Measurements from ENCODE around the gene TARBP2. TPM values are rescaled to one million over a fixed set of nuclear protein-coding genes. Genes with fewer than 3 reads are reported as not detected.

TARBP2 gene
- total RNA-seq (2014; rRNA removed; shearing (Covaris generic)): 38.3 and 39.0 TPM in 2 replicates

- Histone ChIP-seq H3K27me3 (replicated peaks) (no peaks in the 10 kb centered on the region), H3K4me3 (peak within 1 kb of the TSS; percentile 66), H3K9me3 (replicated peaks) (no peaks in the 10 kb centered on the region), H3K4me1 (replicated peaks) (peaks cover 33% of the 10 kb centered on the region), H3K27ac (peak within 1 kb of the TSS; percentile 84), H3K36me3 (peaks cover 22% of the 10 kb centered on the region)
- DNase-seq (ENCODE audit: low read depth in 1 of 2, low spot score in 2 of 2): peak; percentile 98 to 99
Measured at GRCh38 chr12:53500776-53501614, at the start of gene TARBP2. Gene TARBP2 (plus strand): TSS chr12:53501283. CDS start chr12:53501409, 126 bp downstream.

- peaks cover 52% of the 10 kb centered on the region for H3K36me3 ChIP-seq
- H3K27ac ChIP-seq: peak within 1 kb of the TSS; percentile 97
- no peaks in the 10 kb centered on the region for H3K9me3 ChIP-seq (replicated peaks)
- peaks cover 17% of the 10 kb centered on the region for H3K4me1 ChIP-seq (replicated peaks)
- peak; percentile 97 to 99 for DNase-seq (ENCODE audit: low read depth in 1 of 2, low spot score in 2 of 2)
- peak within 1 kb of the TSS; percentile 93 for H3K4me3 ChIP-seq
- no peaks in the 10 kb centered on the region for H3K27me3 ChIP-seq (replicated peaks)
Measured at GRCh38 chr12:53451661-53452158, 49.4 kb upstream of the TARBP2 start, which contains the start of gene PCBP2. Gene PCBP2 (plus strand): TSS chr12:53452102. CDS start chr12:53454801, 2,699 bp downstream.

- peak; percentile 83 to 92 for DNase-seq (ENCODE audit: low read depth in 1 of 2, low spot score in 2 of 2)
- H3K9me3 ChIP-seq (replicated peaks): no peaks in the 10 kb centered on the region
- peaks cover 17% of the 10 kb centered on the region for H3K4me1 ChIP-seq (replicated peaks)
- H3K27me3 ChIP-seq (replicated peaks): no peaks in the 10 kb centered on the region
- H3K4me3 ChIP-seq: peak overlapping the region; percentile 93
- H3K36me3 ChIP-seq: peaks cover 59% of the 10 kb centered on the region
- H3K27ac ChIP-seq: peak overlapping the region; percentile 97
Measured at GRCh38 chr12:53452159-53453077, 48.7 kb upstream of the TARBP2 start.

GRCh38 chr12:53453953-53454640 lies 47.0 kb upstream of the TARBP2 start:
- H3K4me1 ChIP-seq (replicated peaks): peaks cover 17% of the 10 kb centered on the region
- H3K27ac ChIP-seq: no peak overlapping the region
- peaks cover 68% of the 10 kb centered on the region for H3K36me3 ChIP-seq
- no peak for DNase-seq (ENCODE audit: low read depth in 1 of 2, low spot score in 2 of 2)
- no peaks in the 10 kb centered on the region for H3K27me3 ChIP-seq (replicated peaks)
- H3K4me3 ChIP-seq: peak overlapping the region; percentile 93
- no peaks in the 10 kb centered on the region for H3K9me3 ChIP-seq (replicated peaks)

GRCh38 chr12:53454707-53455106 lies 46.4 kb upstream of the TARBP2 start:
- Histone ChIP-seq H3K4me1 (replicated peaks) (peaks cover 17% of the 10 kb centered on the region), H3K27me3 (replicated peaks) (no peaks in the 10 kb centered on the region), H3K4me3 (no peak overlapping the region), H3K36me3 (peaks cover 74% of the 10 kb centered on the region), H3K27ac (no peak overlapping the region), H3K9me3 (replicated peaks) (no peaks in the 10 kb centered on the region)
- no peak for DNase-seq (ENCODE audit: low read depth in 1 of 2, low spot score in 2 of 2)

GRCh38 chr12:53456654-53457366 lies 44.3 kb upstream of the TARBP2 start:
- H3K9me3 ChIP-seq (replicated peaks): no peaks in the 10 kb centered on the region
- H3K36me3 ChIP-seq: peaks cover 95% of the 10 kb centered on the region
- DNase-seq (ENCODE audit: low read depth in 1 of 2, low spot score in 2 of 2): no peak
- no peaks in the 10 kb centered on the region for H3K27me3 ChIP-seq (replicated peaks)
- peaks cover 17% of the 10 kb centered on the region for H3K4me1 ChIP-seq (replicated peaks)
- no peak overlapping the region for H3K4me3 ChIP-seq
- H3K27ac ChIP-seq: no peak overlapping the region

GRCh38 chr12:53459097-53459496 lies 42.0 kb upstream of the TARBP2 start:
- Histone ChIP-seq H3K27ac (no peak overlapping the region), H3K36me3 (peaks cover 100% of the 10 kb centered on the region), H3K4me1 (replicated peaks) (peaks cover 6% of the 10 kb centered on the region), H3K4me3 (no peak overlapping the region), H3K9me3 (replicated peaks) (no peaks in the 10 kb centered on the region), H3K27me3 (replicated peaks) (no peaks in the 10 kb centered on the region)
- no peak for DNase-seq (ENCODE audit: low read depth in 1 of 2, low spot score in 2 of 2)

GRCh38 chr12:53461059-53461458 lies 40.0 kb upstream of the TARBP2 start:
- Histone ChIP-seq H3K4me1 (replicated peaks) (no peaks in the 10 kb centered on the region), H3K4me3 (no peak overlapping the region), H3K27ac (no peak overlapping the region), H3K36me3 (peaks cover 98% of the 10 kb centered on the region), H3K27me3 (replicated peaks) (no peaks in the 10 kb centered on the region), H3K9me3 (replicated peaks) (no peaks in the 10 kb centered on the region)
- DNase-seq (ENCODE audit: low read depth in 1 of 2, low spot score in 2 of 2): no peak

- H3K36me3 ChIP-seq: peaks cover 98% of the 10 kb centered on the region
Measured at GRCh38 chr12:53461591-53461990, 39.5 kb upstream of the TARBP2 start.

GRCh38 chr12:53462935-53463334 lies 38.1 kb upstream of the TARBP2 start:
- Histone ChIP-seq H3K4me3 (no peak overlapping the region), H3K4me1 (replicated peaks) (no peaks in the 10 kb centered on the region), H3K27ac (no peak overlapping the region), H3K36me3 (peaks cover 98% of the 10 kb centered on the region), H3K27me3 (replicated peaks) (no peaks in the 10 kb centered on the region), H3K9me3 (replicated peaks) (no peaks in the 10 kb centered on the region)
- no peak for DNase-seq (ENCODE audit: low read depth in 1 of 2, low spot score in 2 of 2)

More at GRCh38 chr12:53461591-53461990, 39.5 kb upstream of the TARBP2 start:
- Histone ChIP-seq H3K4me1 (replicated peaks) (no peaks in the 10 kb centered on the region), H3K4me3 (no peak overlapping the region), H3K27me3 (replicated peaks) (no peaks in the 10 kb centered on the region), H3K27ac (no peak overlapping the region), H3K9me3 (replicated peaks) (no peaks in the 10 kb centered on the region)
- no peak for DNase-seq (ENCODE audit: low read depth in 1 of 2, low spot score in 2 of 2)

GRCh38 chr12:53463802-53464560 lies 37.1 kb upstream of the TARBP2 start:
- peaks cover 98% of the 10 kb centered on the region for H3K36me3 ChIP-seq
- no peak overlapping the region for H3K27ac ChIP-seq

More at GRCh38 chr12:53463802-53464560, 37.1 kb upstream of the TARBP2 start:
- no peaks in the 10 kb centered on the region for H3K9me3 ChIP-seq (replicated peaks)
- H3K4me1 ChIP-seq (replicated peaks): no peaks in the 10 kb centered on the region
- no peak for DNase-seq (ENCODE audit: low read depth in 1 of 2, low spot score in 2 of 2)
- H3K4me3 ChIP-seq: no peak overlapping the region
- no peaks in the 10 kb centered on the region for H3K27me3 ChIP-seq (replicated peaks)
